Measurements from ENCODE around the gene GET3. TPM values are rescaled to one million over a fixed set of nuclear protein-coding genes. Genes with fewer than 3 reads are reported as not detected.

The GET3 gene
- total and polyA plus RNA-seq, 2 of the 13 experiments (the other 11 are each of a cell fraction or from before 2014, with no cell fraction given): 57.7 to 59.4 TPM

DNA sequence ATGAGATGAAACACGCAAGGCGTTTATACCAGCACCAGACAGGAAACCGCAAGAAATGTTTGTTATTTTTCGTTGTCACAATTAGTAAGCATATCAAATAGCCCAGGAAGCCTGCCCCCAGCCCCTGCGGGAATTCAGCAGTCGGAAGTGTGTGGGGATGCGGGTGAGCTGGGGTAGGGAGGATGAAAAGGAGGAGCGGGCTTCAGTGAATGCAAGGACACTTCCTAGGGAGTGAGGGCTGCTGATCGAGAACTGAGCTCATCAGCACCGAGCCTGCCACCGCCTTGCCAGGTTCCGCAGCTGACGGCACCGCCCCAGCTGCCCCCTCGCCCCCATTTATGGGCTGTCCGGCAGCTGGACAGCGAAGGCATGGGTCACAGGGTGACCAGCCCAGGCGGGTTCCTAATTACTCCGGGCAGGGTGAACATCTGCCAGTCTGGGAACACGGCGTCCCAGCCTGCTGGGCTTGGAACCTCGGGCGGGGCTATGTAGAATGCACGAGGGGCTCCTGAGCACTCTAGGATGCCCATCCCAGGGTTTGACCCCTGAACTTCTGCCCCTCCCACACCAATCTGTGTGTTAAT is 12.7 kb downstream of the GET3 start (continued):
- TF ChIP-seq, protein P1, sequence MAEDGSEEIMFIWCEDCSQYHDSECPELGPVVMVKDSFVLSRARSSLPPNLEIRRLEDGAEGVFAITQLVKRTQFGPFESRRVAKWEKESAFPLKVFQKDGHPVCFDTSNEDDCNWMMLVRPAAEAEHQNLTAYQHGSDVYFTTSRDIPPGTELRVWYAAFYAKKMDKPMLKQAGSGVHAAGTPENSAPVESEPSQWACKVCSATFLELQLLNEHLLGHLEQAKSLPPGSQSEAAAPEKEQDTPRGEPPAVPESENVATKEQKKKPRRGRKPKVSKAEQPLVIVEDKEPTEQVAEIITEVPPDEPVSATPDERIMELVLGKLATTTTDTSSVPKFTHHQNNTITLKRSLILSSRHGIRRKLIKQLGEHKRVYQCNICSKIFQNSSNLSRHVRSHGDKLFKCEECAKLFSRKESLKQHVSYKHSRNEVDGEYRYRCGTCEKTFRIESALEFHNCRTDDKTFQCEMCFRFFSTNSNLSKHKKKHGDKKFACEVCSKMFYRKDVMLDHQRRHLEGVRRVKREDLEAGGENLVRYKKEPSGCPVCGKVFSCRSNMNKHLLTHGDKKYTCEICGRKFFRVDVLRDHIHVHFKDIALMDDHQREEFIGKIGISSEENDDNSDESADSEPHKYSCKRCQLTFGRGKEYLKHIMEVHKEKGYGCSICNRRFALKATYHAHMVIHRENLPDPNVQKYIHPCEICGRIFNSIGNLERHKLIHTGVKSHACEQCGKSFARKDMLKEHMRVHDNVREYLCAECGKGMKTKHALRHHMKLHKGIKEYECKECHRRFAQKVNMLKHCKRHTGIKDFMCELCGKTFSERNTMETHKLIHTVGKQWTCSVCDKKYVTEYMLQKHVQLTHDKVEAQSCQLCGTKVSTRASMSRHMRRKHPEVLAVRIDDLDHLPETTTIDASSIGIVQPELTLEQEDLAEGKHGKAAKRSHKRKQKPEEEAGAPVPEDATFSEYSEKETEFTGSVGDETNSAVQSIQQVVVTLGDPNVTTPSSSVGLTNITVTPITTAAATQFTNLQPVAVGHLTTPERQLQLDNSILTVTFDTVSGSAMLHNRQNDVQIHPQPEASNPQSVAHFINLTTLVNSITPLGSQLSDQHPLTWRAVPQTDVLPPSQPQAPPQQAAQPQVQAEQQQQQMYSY (CRISPR knock-in tag; IDR thresholded peaks at IDR 0.05): no peak
- TF ChIP-seq ZNF335 (CRISPR knock-in tag; IDR thresholded peaks at IDR 0.05): no peak
- TF ChIP-seq ZNF547 (CRISPR knock-in tag; IDR thresholded peaks at IDR 0.05): no peak
- TF ChIP-seq, protein P2, sequence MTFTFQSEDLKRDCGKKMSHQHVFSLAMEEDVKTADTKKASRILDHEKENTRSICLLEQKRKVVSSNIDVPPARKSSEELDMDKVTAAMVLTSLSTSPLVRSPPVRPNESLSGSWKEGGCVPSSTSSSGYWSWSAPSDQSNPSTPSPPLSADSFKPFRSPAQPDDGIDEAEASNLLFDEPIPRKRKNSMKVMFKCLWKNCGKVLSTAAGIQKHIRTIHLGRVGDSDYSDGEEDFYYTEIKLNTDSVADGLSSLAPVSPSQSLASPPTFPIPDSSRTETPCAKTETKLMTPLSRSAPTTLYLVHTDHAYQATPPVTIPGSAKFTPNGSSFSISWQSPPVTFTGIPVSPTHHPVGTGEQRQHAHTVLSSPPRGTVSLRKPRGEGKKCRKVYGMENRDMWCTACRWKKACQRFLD (CRISPR knock-in tag; IDR thresholded peaks at IDR 0.05; ENCODE audit: borderline replicate concordance): no peak
- no peak for TF ChIP-seq ZNF543 (CRISPR knock-in tag; IDR thresholded peaks at IDR 0.05)
- TF ChIP-seq PPARG (CRISPR knock-in tag; conservative IDR thresholded peaks at IDR 0.05): no peak
- TF ChIP-seq ZNF7 (CRISPR knock-in tag; IDR thresholded peaks at IDR 0.05): no peak
- TF ChIP-seq KLF15 (CRISPR knock-in tag; IDR thresholded peaks at IDR 0.05; ENCODE audit: borderline replicate concordance): no peak
- TF ChIP-seq HMG20B (CRISPR knock-in tag; conservative IDR thresholded peaks at IDR 0.05): no peak
- TF ChIP-seq, protein P3, sequence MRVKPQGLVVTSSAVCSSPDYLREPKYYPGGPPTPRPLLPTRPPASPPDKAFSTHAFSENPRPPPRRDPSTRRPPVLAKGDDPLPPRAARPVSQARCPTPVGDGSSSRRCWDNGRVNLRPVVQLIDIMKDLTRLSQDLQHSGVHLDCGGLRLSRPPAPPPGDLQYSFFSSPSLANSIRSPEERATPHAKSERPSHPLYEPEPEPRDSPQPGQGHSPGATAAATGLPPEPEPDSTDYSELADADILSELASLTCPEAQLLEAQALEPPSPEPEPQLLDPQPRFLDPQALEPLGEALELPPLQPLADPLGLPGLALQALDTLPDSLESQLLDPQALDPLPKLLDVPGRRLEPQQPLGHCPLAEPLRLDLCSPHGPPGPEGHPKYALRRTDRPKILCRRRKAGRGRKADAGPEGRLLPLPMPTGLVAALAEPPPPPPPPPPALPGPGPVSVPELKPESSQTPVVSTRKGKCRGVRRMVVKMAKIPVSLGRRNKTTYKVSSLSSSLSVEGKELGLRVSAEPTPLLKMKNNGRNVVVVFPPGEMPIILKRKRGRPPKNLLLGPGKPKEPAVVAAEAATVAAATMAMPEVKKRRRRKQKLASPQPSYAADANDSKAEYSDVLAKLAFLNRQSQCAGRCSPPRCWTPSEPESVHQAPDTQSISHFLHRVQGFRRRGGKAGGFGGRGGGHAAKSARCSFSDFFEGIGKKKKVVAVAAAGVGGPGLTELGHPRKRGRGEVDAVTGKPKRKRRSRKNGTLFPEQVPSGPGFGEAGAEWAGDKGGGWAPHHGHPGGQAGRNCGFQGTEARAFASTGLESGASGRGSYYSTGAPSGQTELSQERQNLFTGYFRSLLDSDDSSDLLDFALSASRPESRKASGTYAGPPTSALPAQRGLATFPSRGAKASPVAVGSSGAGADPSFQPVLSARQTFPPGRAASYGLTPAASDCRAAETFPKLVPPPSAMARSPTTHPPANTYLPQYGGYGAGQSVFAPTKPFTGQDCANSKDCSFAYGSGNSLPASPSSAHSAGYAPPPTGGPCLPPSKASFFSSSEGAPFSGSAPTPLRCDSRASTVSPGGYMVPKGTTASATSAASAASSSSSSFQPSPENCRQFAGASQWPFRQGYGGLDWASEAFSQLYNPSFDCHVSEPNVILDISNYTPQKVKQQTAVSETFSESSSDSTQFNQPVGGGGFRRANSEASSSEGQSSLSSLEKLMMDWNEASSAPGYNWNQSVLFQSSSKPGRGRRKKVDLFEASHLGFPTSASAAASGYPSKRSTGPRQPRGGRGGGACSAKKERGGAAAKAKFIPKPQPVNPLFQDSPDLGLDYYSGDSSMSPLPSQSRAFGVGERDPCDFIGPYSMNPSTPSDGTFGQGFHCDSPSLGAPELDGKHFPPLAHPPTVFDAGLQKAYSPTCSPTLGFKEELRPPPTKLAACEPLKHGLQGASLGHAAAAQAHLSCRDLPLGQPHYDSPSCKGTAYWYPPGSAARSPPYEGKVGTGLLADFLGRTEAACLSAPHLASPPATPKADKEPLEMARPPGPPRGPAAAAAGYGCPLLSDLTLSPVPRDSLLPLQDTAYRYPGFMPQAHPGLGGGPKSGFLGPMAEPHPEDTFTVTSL (CRISPR knock-in tag; IDR thresholded peaks at IDR 0.05; ENCODE audit: borderline replicate concordance): no peak

All from HepG2 (cell line).